H9 (cell line): ENCODE measurements around the gene PRICKLE3. TPM values are rescaled to one million over a fixed set of nuclear protein-coding genes. Genes with fewer than 3 reads are reported as not detected.

Experiments
- DNase-seq: peaks from one replicate; pipeline ENCODE4 v3.0.0-alpha.2; 2017
- H2AFZ ChIP-seq: one replicate; pipeline ENCODE4 v1.6.1; 2013; ENCODE audit warnings: mild to moderate bottlenecking, low read length, control low read depth, moderate library complexity
- H2AK5ac ChIP-seq: 2 replicates; pipeline ENCODE4 v1.6.1; 2013; ENCODE audit warnings: low read length, control low read depth, mixed read lengths; ENCODE audit not compliant: insufficient read length
- H2BK120ac ChIP-seq: one replicate; pipeline ENCODE4 v1.6.1; 2013; ENCODE audit warnings: low read depth, mild to moderate bottlenecking, low read length, control low read depth, inconsistent platforms; ENCODE audit not compliant: poor library complexity, severe bottlenecking
- H2BK12ac ChIP-seq: 2 replicates; pipeline ENCODE4 v1.6.1; 2013; ENCODE audit warnings: low read length, control low read depth, mixed read lengths, low read depth; ENCODE audit not compliant: insufficient read length
- H2BK15ac ChIP-seq: 2 replicates; pipeline ENCODE4 v1.6.1; 2013; ENCODE audit warnings: low read depth, low read length, control low read depth
- H2BK20ac ChIP-seq: one replicate; pipeline ENCODE4 v1.6.1; 2013; ENCODE audit warnings: low read depth, mild to moderate bottlenecking, low read length, control low read depth, inconsistent platforms; ENCODE audit not compliant: poor library complexity, severe bottlenecking
- H2BK5ac ChIP-seq: 2 replicates; pipeline ENCODE4 v1.6.1; 2013; ENCODE audit warnings: low read length, control low read depth, mixed read lengths; ENCODE audit not compliant: insufficient read length
- H3K14ac ChIP-seq: 2 replicates; pipeline ENCODE4 v1.6.1; 2013; ENCODE audit warnings: low read length, control low read depth; ENCODE audit not compliant: insufficient read depth
- H3K18ac ChIP-seq: 2 replicates; pipeline ENCODE4 v1.6.1; 2013; ENCODE audit warnings: low read depth, mild to moderate bottlenecking, mixed read lengths, low read length, control low read depth; ENCODE audit not compliant: insufficient read length
- H3K23ac ChIP-seq: 2 replicates; pipeline ENCODE4 v1.6.1; 2013; ENCODE audit warnings: low read length, control low read depth, mixed read lengths, low read depth; ENCODE audit not compliant: insufficient read length
- H3K23me2 ChIP-seq: 2 replicates; pipeline ENCODE4 v1.6.1; 2013; ENCODE audit warnings: low read depth, mild to moderate bottlenecking, mixed read lengths, low read length, control low read depth; ENCODE audit not compliant: insufficient read length, poor library complexity, severe bottlenecking
- H3K27ac ChIP-seq: 2 replicates; pipeline ENCODE4 v1.5.1; 2013; ENCODE audit warnings: low read length, control low read depth, mixed read lengths, low read depth; ENCODE audit not compliant: insufficient read length
- H3K27me3 ChIP-seq: 2 replicates; pipeline ENCODE4 v1.6.1; 2013; ENCODE audit warnings: low read length, control low read depth, inconsistent platforms; ENCODE audit not compliant: insufficient read depth
- H3K4ac ChIP-seq: 2 replicates; pipeline ENCODE4 v1.6.1; 2013; ENCODE audit warnings: low read depth, mild to moderate bottlenecking, control low read depth, inconsistent platforms, low read length, moderate library complexity
- H3K4me1 ChIP-seq: 2 replicates; pipeline ENCODE4 v1.6.1; 2013; ENCODE audit warnings: low read length, control low read depth, inconsistent platforms; ENCODE audit not compliant: insufficient read depth
- H3K4me2 ChIP-seq: 2 replicates; pipeline ENCODE4 v1.6.1; 2013; ENCODE audit warnings: low read length, control low read depth, mixed read lengths; ENCODE audit not compliant: insufficient read length, insufficient read depth
- H3K56ac ChIP-seq: 2 replicates; pipeline ENCODE4 v1.6.1; 2013; ENCODE audit warnings: low read depth, mild to moderate bottlenecking, mixed read lengths, low read length, control low read depth; ENCODE audit not compliant: insufficient read length
- H3K79me1 ChIP-seq: 2 replicates; pipeline ENCODE4 v1.6.1; 2013; ENCODE audit warnings: low read depth, mild to moderate bottlenecking, moderate library complexity, low read length, control low read depth, inconsistent platforms; ENCODE audit not compliant: insufficient read depth, poor library complexity, severe bottlenecking
- H3K79me2 ChIP-seq: 2 replicates; pipeline ENCODE4 v1.6.1; 2013; ENCODE audit warnings: low read length, control low read depth, inconsistent platforms; ENCODE audit not compliant: insufficient read depth
- H3K9ac ChIP-seq: 2 replicates; pipeline ENCODE4 v1.6.1; 2013; ENCODE audit warnings: low read length, control low read depth, mixed read lengths; ENCODE audit not compliant: insufficient read length; ENCODE audit errors: extremely low read depth
- H3K9me3 ChIP-seq: one replicate; pipeline ENCODE4 v1.6.1; 2013; ENCODE audit warnings: low read depth, low read length, inconsistent platforms; ENCODE audit not compliant: control insufficient read depth
- H3T11ph ChIP-seq: one replicate; pipeline ENCODE4 v1.6.1; 2013; ENCODE audit warnings: mild to moderate bottlenecking, low read length, control low read depth, inconsistent platforms
- H4K20me1 ChIP-seq: one replicate; pipeline ENCODE4 v1.6.1; 2013; ENCODE audit not compliant: control insufficient read depth, insufficient read length, insufficient read depth
- H4K5ac ChIP-seq: 2 replicates; pipeline ENCODE4 v1.6.1; 2013; ENCODE audit warnings: low read depth, mild to moderate bottlenecking, mixed read lengths, low read length, control low read depth; ENCODE audit not compliant: insufficient read length
- H4K8ac ChIP-seq: replicated peaks from 2 replicates; pipeline ENCODE4 v1.6.1; 2013; ENCODE audit warnings: low read length, control low read depth, mixed read lengths, low read depth; ENCODE audit not compliant: insufficient read length
- H4K91ac ChIP-seq: 2 replicates; pipeline ENCODE4 v1.6.1; 2013; ENCODE audit warnings: low read depth, mild to moderate bottlenecking, moderate library complexity, mixed read lengths, low read length, control low read depth; ENCODE audit not compliant: insufficient read length
- H3K27ac Mint-ChIP-seq, 3 experiments: 2 replicates in 2 of 3; 3 replicates in 1 of 3; pipeline ENCODE4 v1.8.0; 2020 to 2021; ENCODE audit warnings: mixed read lengths in 3 of 3, mild to moderate bottlenecking in 1 of 3, moderate library complexity in 1 of 3
- H3K27me3 Mint-ChIP-seq: 2 replicates; pipeline ENCODE4 v1.8.0; 2021; ENCODE audit warnings: low read depth, mild to moderate bottlenecking, moderate library complexity, mixed read lengths
- H3K36me3 Mint-ChIP-seq, 3 experiments: 2 replicates in 2 of 3; 3 replicates in 1 of 3; pipeline ENCODE4 v1.8.0; 2020 to 2021; ENCODE audit warnings: low read depth in 3 of 3, mixed read lengths in 3 of 3; ENCODE audit not compliant: insufficient read depth in 1 of 3
- H3K4me1 Mint-ChIP-seq, 2 experiments: 2 replicates each; pipeline ENCODE4 v1.8.0; 2020; ENCODE audit warnings: mixed read lengths in 2 of 2
- H3K4me3 Mint-ChIP-seq, 2 experiments: 2 replicates in 1 of 2; 3 replicates in 1 of 2; pipeline ENCODE4 v1.8.0; 2020 to 2021; ENCODE audit warnings: mild to moderate bottlenecking in 2 of 2, mixed read lengths in 2 of 2, moderate library complexity in 1 of 2
- H3K9me3 Mint-ChIP-seq, 2 experiments: 2 replicates in 1 of 2; 3 replicates in 1 of 2; pipeline ENCODE4 v1.8.0; 2020; ENCODE audit warnings: mild to moderate bottlenecking in 2 of 2, mixed read lengths in 2 of 2, moderate library complexity in 1 of 2
- CTCF ChIP-seq: fragments of 200-600 bp; sonication (generic); conservative IDR thresholded peaks from 3 replicates; pipeline ENCODE4 v1.8.0; 2021; ENCODE audit warnings: antibody characterized with exemption, mild to moderate bottlenecking
- WGBS: extraction: QIAGEN DNeasy Blood & Tissue Kit; methylation state at CpG from one replicate; pipeline ENCODE4 v1.1.7; 2013; ENCODE audit warnings: missing lambda C conversion rate, low lambda C conversion rate, mixed read lengths; ENCODE audit not compliant: insufficient read length; ENCODE audit errors: extremely low coverage; 5-methylcytosine and 5-hydroxymethylcytosine counted together
- total RNA-seq: library from RNA; stranded (reverse); gene quantifications from 2 replicates; pipeline ENCODE4 v1.2.1, GENCODE V29; 2021

The PRICKLE3 gene
- total RNA-seq, 1 experiment from 2014 or later = 9.7 TPM

- TF ChIP-seq CTCF = no peak
- no peak overlapping the region for H2BK15ac ChIP-seq
Observed at GRCh38 chrX:49221868-49222267, 35.7 kb upstream of the PRICKLE3 start.

More at GRCh38 chrX:49221868-49222267, 35.7 kb upstream of the PRICKLE3 start:
- no peak overlapping the region for H2BK5ac ChIP-seq
- H2BK20ac ChIP-seq = no peak overlapping the region
- no peaks in the 10 kb centered on the region for H3K79me1 ChIP-seq
- H2BK120ac ChIP-seq = no peak overlapping the region
- no peaks in the 10 kb centered on the region for H3K4me1 ChIP-seq
- H2BK12ac ChIP-seq = no peak overlapping the region
- no peak overlapping the region for H3K18ac ChIP-seq
- no peak overlapping the region for H3K4me3 Mint-ChIP-seq
- DNase-seq = no peak
- H3K4me2 ChIP-seq = no peak overlapping the region
- H3K27me3 ChIP-seq = no peaks in the 10 kb centered on the region
- peaks cover 50% of the 10 kb centered on the region for H3K9me3 ChIP-seq
- H3K23me2 ChIP-seq = no peaks in the 10 kb centered on the region
- no peak overlapping the region for H3K4ac ChIP-seq
- H3K9me3 Mint-ChIP-seq = peaks cover 82 to 83% of the 10 kb centered on the region in 2 experiments
- no peak overlapping the region for H2AFZ ChIP-seq
- H4K5ac ChIP-seq = no peak overlapping the region
- no peak overlapping the region for H3K56ac ChIP-seq
- H3T11ph ChIP-seq = no peak overlapping the region
- H3K36me3 Mint-ChIP-seq = peaks cover 0 to 12% (median 6%) of the 10 kb centered on the region in 3 experiments; a peak in 6 of 7 replicates
- H3K14ac ChIP-seq = no peak overlapping the region
- no peak overlapping the region for H3K23ac ChIP-seq
- H3K27ac Mint-ChIP-seq = no peak overlapping the region
- no peaks in the 10 kb centered on the region for H4K20me1 ChIP-seq
- H3K4me1 Mint-ChIP-seq = peaks cover 0 to 5% of the 10 kb centered on the region in 2 experiments; a peak in 1 of 4 replicates
- no peaks in the 10 kb centered on the region for H3K79me2 ChIP-seq
- WGBS = no CpG with 5 or more reads among the region's 2 CpGs
- H4K91ac ChIP-seq = no peak overlapping the region
- H2AK5ac ChIP-seq = no peak overlapping the region
- no peak overlapping the region for H4K8ac ChIP-seq
- no peak overlapping the region for H3K9ac ChIP-seq
- H3K27ac ChIP-seq = no peak overlapping the region
- H3K27me3 Mint-ChIP-seq = peaks cover 26% of the 10 kb centered on the region
